C4-2B (cell line): ENCODE data around the gene CCDC127.

Experiments used
- H3K27ac ChIP-seq: fragments of 450-650 bp; 2 replicates; pipeline ENCODE4 v1.5.1; 2017
- CTCF ChIP-seq: fragments of 450-650 bp; conservative IDR thresholded peaks from 2 replicates; pipeline ENCODE4 v1.5.1; 2017; ENCODE audit warnings: mild to moderate bottlenecking
- ZFX ChIP-seq: fragments of 450-650 bp; IDR thresholded peaks from 2 replicates; pipeline ENCODE4 v1.6.1; 2017

The CCDC127 gene

GRCh38 chr5:185095-186070 lies 32.6 kb downstream of the CCDC127 start:
- H3K27ac ChIP-seq: peak overlapping the region; percentile 32
- TF ChIP-seq ZFX (no peak), CTCF (no peak)

- TF ChIP-seq ZFX: no peak
- no peak for TF ChIP-seq CTCF
- H3K27ac ChIP-seq: peak overlapping the region; percentile 32
These were observed 33.5 kb downstream of the CCDC127 start for GRCh38 chr5:184471-184870.

GRCh38 chr5:182126-182525 lies 35.8 kb downstream of the CCDC127 start:
- TF ChIP-seq ZFX (no peak), CTCF (no peak)
- no peak overlapping the region for H3K27ac ChIP-seq

GRCh38 chr5:181566-181965 lies 36.4 kb downstream of the CCDC127 start:
- TF ChIP-seq ZFX: no peak
- TF ChIP-seq CTCF: no peak

GRCh38 chr5:181160-181559 lies 36.8 kb downstream of the CCDC127 start:
- no peak overlapping the region for H3K27ac ChIP-seq
- TF ChIP-seq ZFX (no peak), CTCF (no peak)

More at GRCh38 chr5:181566-181965, 36.4 kb downstream of the CCDC127 start:
- no peak overlapping the region for H3K27ac ChIP-seq

- no peak overlapping the region for H3K27ac ChIP-seq
- TF ChIP-seq ZFX (no peak), CTCF (no peak)
These were observed 37.6 kb downstream of the CCDC127 start for GRCh38 chr5:180286-180918.

- no peak overlapping the region for H3K27ac ChIP-seq
- no peak for TF ChIP-seq CTCF
- TF ChIP-seq ZFX: no peak
These were observed 38.6 kb downstream of the CCDC127 start for GRCh38 chr5:179401-179800.
